ENCODE measurements around the gene SND1. TPM values are rescaled to one million over a fixed set of nuclear protein-coding genes. Genes with fewer than 3 reads are reported as not detected.

The SND1 gene
- total RNA-seq, 1 donor = 202 TPM

- H3K4me3 ChIP-seq (ENCODE audit: low read depth, low read length) = no peak overlapping the region
- DNase-seq (ENCODE audit: low read depth) = no peak
- TF ChIP-seq CTCF (IDR thresholded peaks at IDR 0.05; ENCODE audit: insufficient read depth, low read length) = no peak
Observed at GRCh38 chr7:127976056-127976737, 324.2 kb downstream of the SND1 start.

GRCh38 chr7:127976738-127977120, 324.7 kb downstream of the SND1 start:
- no peak overlapping the region for H3K4me3 ChIP-seq (ENCODE audit: low read depth, low read length)
- no peak for DNase-seq (ENCODE audit: low read depth)
- no peak for TF ChIP-seq CTCF (IDR thresholded peaks at IDR 0.05; ENCODE audit: insufficient read depth, low read length)

- no peak for TF ChIP-seq CTCF (IDR thresholded peaks at IDR 0.05; ENCODE audit: insufficient read depth, low read length)
- H3K4me3 ChIP-seq (ENCODE audit: low read depth, low read length) = no peak overlapping the region
- no peak for DNase-seq (ENCODE audit: low read depth)
Observed at GRCh38 chr7:127978421-127978820, 326.4 kb downstream of the SND1 start.

- H3K4me3 ChIP-seq (ENCODE audit: low read depth, low read length) = no peak overlapping the region
- DNase-seq (ENCODE audit: low read depth) = no peak
- no peak for TF ChIP-seq CTCF (IDR thresholded peaks at IDR 0.05; ENCODE audit: insufficient read depth, low read length)
Observed at GRCh38 chr7:127979113-127979727, 327.2 kb downstream of the SND1 start.

- no peak for DNase-seq (ENCODE audit: low read depth)
- H3K4me3 ChIP-seq (ENCODE audit: low read depth, low read length) = no peak overlapping the region
- no peak for TF ChIP-seq CTCF (IDR thresholded peaks at IDR 0.05; ENCODE audit: insufficient read depth, low read length)
Observed at GRCh38 chr7:127979728-127980126, 327.7 kb downstream of the SND1 start.

- no peak for DNase-seq (ENCODE audit: low read depth)
- no peak overlapping the region for H3K4me3 ChIP-seq (ENCODE audit: low read depth, low read length)
- no peak for TF ChIP-seq CTCF (IDR thresholded peaks at IDR 0.05; ENCODE audit: insufficient read depth, low read length)
Observed at GRCh38 chr7:127980901-127981300, 328.9 kb downstream of the SND1 start.
